GM21529 (cell line): ENCODE data around the gene MFAP3L.

Source experiments
- ATAC-seq: cut with Tn5 transposase; IDR thresholded peaks from one replicate; pipeline ENCODE4 v1.9.1; 2021; ENCODE audit not compliant: unreplicated experiment

Gene MFAP3L

GRCh38 chr4:170022211-170022610 lies 4.0 kb downstream of the MFAP3L start:
- ATAC-seq, result no peak

GRCh38 chr4:170017252-170017651 lies 8.9 kb downstream of the MFAP3L start:
- ATAC-seq, result no peak

- ATAC-seq, result no peak
These were observed 10.9 kb downstream of the MFAP3L start for GRCh38 chr4:170015285-170015684.

GRCh38 chr4:170014359-170015011 lies 11.7 kb downstream of the MFAP3L start:
- ATAC-seq, result no peak

GRCh38 chr4:170012629-170012958 lies 13.6 kb downstream of the MFAP3L start:
- no peak for ATAC-seq

GRCh38 chr4:170011921-170012628 lies 14.1 kb downstream of the MFAP3L start:
- no peak for ATAC-seq

GRCh38 chr4:170009291-170009690 lies 16.9 kb downstream of the MFAP3L start:
- ATAC-seq, result no peak

GRCh38 chr4:170008801-170009200 lies 17.4 kb downstream of the MFAP3L start:
- ATAC-seq, result no peak

- ATAC-seq, result no peak
These were observed 17.8 kb downstream of the MFAP3L start for GRCh38 chr4:170008371-170008770.

GRCh38 chr4:170007113-170007512 lies 19.1 kb downstream of the MFAP3L start:
- ATAC-seq, result no peak

- ATAC-seq, result no peak
These were observed 20.7 kb downstream of the MFAP3L start for GRCh38 chr4:170005472-170005871.

GRCh38 chr4:170004651-170005295 lies 21.4 kb downstream of the MFAP3L start:
- ATAC-seq, result no peak

GRCh38 chr4:170003071-170004070 lies 22.8 kb downstream of the MFAP3L start:
- ATAC-seq, result no peak

- no peak for ATAC-seq
These were observed 24.4 kb downstream of the MFAP3L start for GRCh38 chr4:170001745-170002267.

- no peak for ATAC-seq
These were observed 25.0 kb downstream of the MFAP3L start for GRCh38 chr4:170001011-170001744.

- ATAC-seq, result no peak
These were observed 26.3 kb downstream of the MFAP3L start for GRCh38 chr4:169999923-170000322.

- no peak for ATAC-seq
These were observed 27.2 kb downstream of the MFAP3L start for GRCh38 chr4:169998981-169999380.

GRCh38 chr4:169996379-169997240 lies 29.6 kb downstream of the MFAP3L start:
- ATAC-seq, result no peak

GRCh38 chr4:169993531-169993930 lies 32.7 kb downstream of the MFAP3L start:
- no peak for ATAC-seq
